ENCODE data around the gene FARSB. TPM values are rescaled to one million over a fixed set of nuclear protein-coding genes. Genes with fewer than 3 reads are reported as not detected.

Gene FARSB
- total and polyA plus RNA-seq, 2 experiments from 2014 or later = 16.8 to 40.3 TPM

GRCh38 chr2:222606306-222606705, 49.6 kb downstream of the FARSB start:
- Histone ChIP-seq H3K79me2 (ENCODE audit: insufficient read depth) (peaks cover 9% of the 10 kb centered on the region), H3K27me3 (replicated peaks; ENCODE audit: insufficient read depth) (no peaks in the 10 kb centered on the region), H3K9me3 (ENCODE audit: low read depth) (no peaks in the 10 kb centered on the region), H4K20me1 (ENCODE audit: insufficient read depth) (no peaks in the 10 kb centered on the region), H3K9ac (no peak overlapping the region), H3K4me2 (ENCODE audit: unreplicated experiment) (no peak overlapping the region), H3K4me1 (ENCODE audit: insufficient read depth) (no peaks in the 10 kb centered on the region), H3K27ac (no peak overlapping the region), H3K36me3 (ENCODE audit: low read depth) (peaks cover 14% of the 10 kb centered on the region; the same call in 1 of the 2 replicates), H2AFZ (no peak overlapping the region), H3F3A (ENCODE audit: insufficient read depth) (no peaks in the 10 kb centered on the region), H3K9me2 (ENCODE audit: insufficient read depth) (no peaks in the 10 kb centered on the region), H3K4me3 (no peak overlapping the region)
- DNase-seq = no peak
- in situ Hi-C loops (cut with MboI) = no loop called here
- 99 to 100% methylated on average over 3 of the region's 3 CpGs for WGBS, 2 experiments (ENCODE audit: low coverage in 1 of 2, low lambda C conversion rate in 2 of 2, missing lambda C conversion rate in 2 of 2)
- TF ChIP-seq EZH2phosphoT487 (IDR thresholded peaks at IDR 0.05; ENCODE audit: insufficient read depth, low read depth) (no peak), EZH2 (IDR thresholded peaks at IDR 0.05; ENCODE audit: insufficient read depth, poor library complexity, severe bottlenecking) (no peak)

DNA sequence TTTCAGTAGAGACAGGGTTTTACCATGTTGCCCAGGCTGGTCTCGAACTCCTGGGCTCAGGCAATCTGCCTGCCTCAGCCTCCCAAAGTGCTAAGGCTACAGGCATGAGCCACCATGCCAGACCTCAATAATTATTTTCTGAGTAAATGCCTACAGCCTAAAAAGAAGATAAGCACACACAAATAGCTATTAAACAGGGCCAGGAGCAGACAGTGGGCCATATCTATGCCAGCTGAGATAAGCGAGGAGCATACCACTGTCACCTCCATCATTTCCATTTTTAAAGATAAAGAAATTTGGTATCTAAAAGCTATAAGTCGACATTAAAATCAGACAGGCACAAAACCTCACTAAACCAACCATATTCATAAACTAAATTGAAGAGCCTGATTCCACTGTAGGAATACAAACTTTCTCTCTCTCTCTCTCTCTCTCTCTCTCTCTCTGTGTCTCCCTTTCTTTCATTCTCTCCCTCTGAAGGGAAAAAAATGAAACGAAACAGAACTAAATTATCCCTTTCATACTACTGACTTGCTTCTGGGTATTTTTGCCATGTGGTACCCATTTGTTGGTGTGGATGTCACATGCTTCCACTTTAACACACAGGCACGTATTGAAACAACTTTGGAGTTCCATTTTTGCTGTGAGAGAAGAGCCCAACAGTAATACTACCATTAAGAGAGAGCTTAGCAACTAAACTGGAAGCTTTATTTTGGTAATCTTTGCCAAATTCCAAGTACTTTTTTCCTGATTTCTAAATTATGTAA, 51.0 kb downstream of the FARSB start:
- in situ Hi-C loops (cut with MboI) = no loop called here
- TF ChIP-seq EZH2phosphoT487 (IDR thresholded peaks at IDR 0.05; ENCODE audit: insufficient read depth, low read depth) = no peak
- no peak for TF ChIP-seq EZH2 (IDR thresholded peaks at IDR 0.05; ENCODE audit: insufficient read depth, poor library complexity, severe bottlenecking)
- Histone ChIP-seq H3K4me2 (ENCODE audit: unreplicated experiment) (no peak overlapping the region), H3K9me2 (ENCODE audit: insufficient read depth) (no peaks in the 10 kb centered on the region), H3K9me3 (ENCODE audit: low read depth) (no peaks in the 10 kb centered on the region), H3K4me1 (ENCODE audit: insufficient read depth) (no peaks in the 10 kb centered on the region), H4K20me1 (ENCODE audit: insufficient read depth) (no peaks in the 10 kb centered on the region), H3K79me2 (ENCODE audit: insufficient read depth) (peaks cover 5% of the 10 kb centered on the region), H3K27me3 (replicated peaks; ENCODE audit: insufficient read depth) (no peaks in the 10 kb centered on the region), H3K4me3 (no peak overlapping the region), H2AFZ (no peak overlapping the region), H3K27ac (no peak overlapping the region), H3K36me3 (ENCODE audit: low read depth) (peaks cover 15% of the 10 kb centered on the region; the same call in 1 of the 2 replicates), H3K9ac (no peak overlapping the region), H3F3A (ENCODE audit: insufficient read depth) (no peaks in the 10 kb centered on the region; the same call in 1 of the 2 replicates)
- DNase-seq = no peak
- 81 to 89% methylated on average over 5 of the region's 5 CpGs for WGBS, 2 experiments (ENCODE audit: low coverage in 1 of 2, low lambda C conversion rate in 2 of 2, missing lambda C conversion rate in 2 of 2)

DNA sequence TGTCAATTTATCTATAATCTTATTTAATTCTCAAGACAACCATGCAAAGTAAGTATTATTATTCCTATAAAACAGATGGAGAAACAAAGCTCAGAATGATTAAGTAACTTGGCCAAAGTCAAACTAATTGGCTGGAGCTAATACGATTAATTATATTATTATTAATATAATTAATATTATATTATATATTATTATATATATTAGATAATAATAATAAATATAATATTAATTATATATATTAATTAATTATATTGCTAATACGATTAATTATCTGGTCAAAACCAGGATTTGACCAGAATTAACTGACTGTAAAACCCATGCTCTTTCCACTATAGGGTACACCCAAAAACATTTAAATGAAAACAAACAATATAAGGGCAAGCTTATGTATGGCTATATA, 52.4 kb downstream of the FARSB start:
- DNase-seq = no peak
- H3K79me2 ChIP-seq (ENCODE audit: insufficient read depth) = no peaks in the 10 kb centered on the region; the same call in none of the 2 replicates
- TF ChIP-seq EZH2 (IDR thresholded peaks at IDR 0.05; ENCODE audit: insufficient read depth, poor library complexity, severe bottlenecking) (no peak), EZH2phosphoT487 (IDR thresholded peaks at IDR 0.05; ENCODE audit: insufficient read depth, low read depth) (no peak)
- no peak overlapping the region for H3K9ac ChIP-seq
- 84 to 85% methylated on average over 2 of the region's 2 CpGs for WGBS, 2 experiments (ENCODE audit: low coverage in 1 of 2, low lambda C conversion rate in 2 of 2, missing lambda C conversion rate in 2 of 2)
- no peaks in the 10 kb centered on the region for H3K4me1 ChIP-seq (ENCODE audit: insufficient read depth)
- no peaks in the 10 kb centered on the region for H3K9me3 ChIP-seq (ENCODE audit: low read depth)
- H2AFZ ChIP-seq = no peak overlapping the region
- no peaks in the 10 kb centered on the region for H3K27me3 ChIP-seq (replicated peaks; ENCODE audit: insufficient read depth)
- H3K4me3 ChIP-seq = no peak overlapping the region
- in situ Hi-C loops (cut with MboI) = no loop called here
- no peak overlapping the region for H3K4me2 ChIP-seq (ENCODE audit: unreplicated experiment)
- H4K20me1 ChIP-seq (ENCODE audit: insufficient read depth) = no peaks in the 10 kb centered on the region
- H3K36me3 ChIP-seq (ENCODE audit: low read depth) = peaks cover 22% of the 10 kb centered on the region; the same call in 1 of the 2 replicates
- no peak overlapping the region for H3K27ac ChIP-seq
- no peaks in the 10 kb centered on the region for H3K9me2 ChIP-seq (ENCODE audit: insufficient read depth)
- no peaks in the 10 kb centered on the region; the same call in 1 of the 2 replicates for H3F3A ChIP-seq (ENCODE audit: insufficient read depth)

- no peak overlapping the region for H3K4me3 ChIP-seq
- no peaks in the 10 kb centered on the region for H3K9me3 ChIP-seq (ENCODE audit: low read depth)
- peaks cover 8% of the 10 kb centered on the region for H3K4me1 ChIP-seq (ENCODE audit: insufficient read depth)
- H4K20me1 ChIP-seq (ENCODE audit: insufficient read depth) = no peaks in the 10 kb centered on the region
- TF ChIP-seq EZH2phosphoT487 (IDR thresholded peaks at IDR 0.05; ENCODE audit: insufficient read depth, low read depth) = no peak
- TF ChIP-seq EZH2 (IDR thresholded peaks at IDR 0.05; ENCODE audit: insufficient read depth, poor library complexity, severe bottlenecking) = no peak
- H3F3A ChIP-seq (ENCODE audit: insufficient read depth) = peaks cover 16% of the 10 kb centered on the region; the same call in 1 of the 2 replicates
- no peaks in the 10 kb centered on the region; the same call in 1 of the 2 replicates for H3K79me2 ChIP-seq (ENCODE audit: insufficient read depth)
- DNase-seq = no peak
- H3K9ac ChIP-seq = no peak overlapping the region
- no peaks in the 10 kb centered on the region for H3K9me2 ChIP-seq (ENCODE audit: insufficient read depth)
- in situ Hi-C loops (cut with MboI) = no loop called here
- H3K4me2 ChIP-seq (ENCODE audit: unreplicated experiment) = no peak overlapping the region
- H3K36me3 ChIP-seq (ENCODE audit: low read depth) = peaks cover 19% of the 10 kb centered on the region; the same call in 1 of the 2 replicates
- no peak overlapping the region for H2AFZ ChIP-seq
- 73 to 77% methylated on average over 4 of the region's 4 CpGs for WGBS, 2 experiments (ENCODE audit: low coverage in 1 of 2, low lambda C conversion rate in 2 of 2, missing lambda C conversion rate in 2 of 2)
- no peaks in the 10 kb centered on the region for H3K27me3 ChIP-seq (replicated peaks; ENCODE audit: insufficient read depth)
- H3K27ac ChIP-seq = no peak overlapping the region
Observed at GRCh38 chr2:222598611-222599010, 57.3 kb downstream of the FARSB start.
